Measurements from ENCODE around the gene MMP17. TPM values are rescaled to one million over a fixed set of nuclear protein-coding genes. Genes with fewer than 3 reads are reported as not detected.
A peak's percentile ranks its signal among the peaks of the same experiment; 100 is the strongest.

The MMP17 gene
- total RNA-seq, 2 donors from 2014 or later, result 10.9 to 12.0 TPM

- Mint-ChIP-seq H3K27ac (peak overlapping the region; percentile 21), H3K9me3 (no peaks in the 10 kb centered on the region), H3K27me3 (ENCODE audit: insufficient read depth) (no peaks in the 10 kb centered on the region), H3K4me3 (peak overlapping the region; percentile 79), H3K4me1 (peaks cover 11% of the 10 kb centered on the region), H3K36me3 (ENCODE audit: low read depth) (peaks cover 15% of the 10 kb centered on the region)
- Histone ChIP-seq H3K36me3 (ENCODE audit: control insufficient read depth, insufficient read depth, low read length) (peaks cover 23% of the 10 kb centered on the region), H3K9ac (ENCODE audit: extremely low read depth, low read length, poor library complexity, severe bottlenecking) (no peak overlapping the region), H3K9me3 (ENCODE audit: control insufficient read depth, low read length) (no peaks in the 10 kb centered on the region), H3K27ac (ENCODE audit: low read depth, low read length) (no peak overlapping the region), H3K4me1 (ENCODE audit: control insufficient read depth, insufficient read depth, low read length) (peaks cover 5% of the 10 kb centered on the region), H3K27me3 (ENCODE audit: control insufficient read depth, insufficient read depth, low read length, poor library complexity, severe bottlenecking) (no peaks in the 10 kb centered on the region), H3K4me3 (ENCODE audit: low read length) (no peak overlapping the region)
- DNase-seq, result peak; percentile 47
- no peak for TF ChIP-seq CTCF (conservative IDR thresholded peaks at IDR 0.05)
- WGBS, 2 experiments (ENCODE audit: insufficient coverage in 1 of 2, insufficient read length in 1 of 2), result 95 to 97% methylated on average over 18 of the region's 18 CpGs
Observed at GRCh38 chr12:131897276-131897675, 69.1 kb downstream of the MMP17 start.

- H3K27me3 ChIP-seq (ENCODE audit: control insufficient read depth, insufficient read depth, low read length, poor library complexity, severe bottlenecking), result no peaks in the 10 kb centered on the region
- peak overlapping the region; percentile 52 for H3K27ac Mint-ChIP-seq
- H3K4me3 ChIP-seq (ENCODE audit: low read length), result no peak overlapping the region
- H3K4me3 Mint-ChIP-seq, result no peak overlapping the region
- WGBS, 2 experiments (ENCODE audit: insufficient coverage in 1 of 2, insufficient read length in 1 of 2), result 93 to 94% methylated on average over 3 to 9 of the region's 9 CpGs
- peaks cover 15% of the 10 kb centered on the region for H3K36me3 Mint-ChIP-seq (ENCODE audit: low read depth)
- H3K4me1 ChIP-seq (ENCODE audit: control insufficient read depth, insufficient read depth, low read length), result peaks cover 5% of the 10 kb centered on the region
- H3K9me3 ChIP-seq (ENCODE audit: control insufficient read depth, low read length), result no peaks in the 10 kb centered on the region
- H3K27ac ChIP-seq (ENCODE audit: low read depth, low read length), result no peak overlapping the region
- H3K36me3 ChIP-seq (ENCODE audit: control insufficient read depth, insufficient read depth, low read length), result peaks cover 23% of the 10 kb centered on the region
- H3K4me1 Mint-ChIP-seq, result peaks cover 11% of the 10 kb centered on the region
- DNase-seq, result peak; percentile 48
- no peaks in the 10 kb centered on the region for H3K9me3 Mint-ChIP-seq
- TF ChIP-seq CTCF (conservative IDR thresholded peaks at IDR 0.05), result no peak
- H3K9ac ChIP-seq (ENCODE audit: extremely low read depth, low read length, poor library complexity, severe bottlenecking), result no peak overlapping the region
- H3K27me3 Mint-ChIP-seq (ENCODE audit: insufficient read depth), result no peaks in the 10 kb centered on the region
Observed at GRCh38 chr12:131897875-131898274, 69.7 kb downstream of the MMP17 start.

- Histone ChIP-seq H3K36me3 (ENCODE audit: control insufficient read depth, insufficient read depth, low read length) (peaks cover 23% of the 10 kb centered on the region), H3K27ac (ENCODE audit: low read depth, low read length) (no peak overlapping the region), H3K4me3 (ENCODE audit: low read length) (no peak overlapping the region), H3K27me3 (ENCODE audit: control insufficient read depth, insufficient read depth, low read length, poor library complexity, severe bottlenecking) (no peaks in the 10 kb centered on the region), H3K4me1 (ENCODE audit: control insufficient read depth, insufficient read depth, low read length) (peaks cover 5% of the 10 kb centered on the region), H3K9ac (ENCODE audit: extremely low read depth, low read length, poor library complexity, severe bottlenecking) (no peak overlapping the region), H3K9me3 (ENCODE audit: control insufficient read depth, low read length) (no peaks in the 10 kb centered on the region)
- no peaks in the 10 kb centered on the region for H3K9me3 Mint-ChIP-seq
- H3K4me3 Mint-ChIP-seq, result no peak overlapping the region
- no peak for TF ChIP-seq CTCF (conservative IDR thresholded peaks at IDR 0.05)
- 96 to 100% methylated on average over 4 to 6 of the region's 6 CpGs for WGBS, 2 experiments (ENCODE audit: insufficient coverage in 1 of 2, insufficient read length in 1 of 2)
- peaks cover 10% of the 10 kb centered on the region for H3K4me1 Mint-ChIP-seq
- DNase-seq, result no peak
- H3K27ac Mint-ChIP-seq, result peak overlapping the region; percentile 52
- H3K27me3 Mint-ChIP-seq (ENCODE audit: insufficient read depth), result no peaks in the 10 kb centered on the region
- peaks cover 15% of the 10 kb centered on the region for H3K36me3 Mint-ChIP-seq (ENCODE audit: low read depth)
Observed at GRCh38 chr12:131900397-131900796, 72.2 kb downstream of the MMP17 start.

Other genes starting within 250 kb of the MMP17 start
- gene SFSWAP, start 117.3 kb upstream of the MMP17 start, total RNA-seq, result 10 to 100 TPM; 50.0 to 52.3 TPM
- gene ULK1, start 66.2 kb downstream of the MMP17 start, total RNA-seq, result 100 to 1,000 TPM in 1 of 2 donors, 10 to 100 TPM in 1; 68.0 to 104 TPM
- gene PUS1, start 100.9 kb downstream of the MMP17 start, total RNA-seq, result 10 to 100 TPM; 37.3 to 56.7 TPM
- gene EP400, start 121.5 kb downstream of the MMP17 start, total RNA-seq, result 10 to 100 TPM; 64.7 to 78.3 TPM